HG03442 (cell line): ENCODE measurements around the gene PLCH2.
"Not testable (repeated sequence)": the region's sequence is repeated elsewhere in the genome, so short reads cannot be mapped to it uniquely, and the experiment has no call there.

Experiments used
- ATAC-seq: cut with Tn5 transposase; IDR thresholded peaks from one replicate; pipeline ENCODE4 v1.9.1; 2021; ENCODE audit warnings: mild to moderate bottlenecking, moderate library complexity; ENCODE audit not compliant: unreplicated experiment

PLCH2 gene

DNA sequence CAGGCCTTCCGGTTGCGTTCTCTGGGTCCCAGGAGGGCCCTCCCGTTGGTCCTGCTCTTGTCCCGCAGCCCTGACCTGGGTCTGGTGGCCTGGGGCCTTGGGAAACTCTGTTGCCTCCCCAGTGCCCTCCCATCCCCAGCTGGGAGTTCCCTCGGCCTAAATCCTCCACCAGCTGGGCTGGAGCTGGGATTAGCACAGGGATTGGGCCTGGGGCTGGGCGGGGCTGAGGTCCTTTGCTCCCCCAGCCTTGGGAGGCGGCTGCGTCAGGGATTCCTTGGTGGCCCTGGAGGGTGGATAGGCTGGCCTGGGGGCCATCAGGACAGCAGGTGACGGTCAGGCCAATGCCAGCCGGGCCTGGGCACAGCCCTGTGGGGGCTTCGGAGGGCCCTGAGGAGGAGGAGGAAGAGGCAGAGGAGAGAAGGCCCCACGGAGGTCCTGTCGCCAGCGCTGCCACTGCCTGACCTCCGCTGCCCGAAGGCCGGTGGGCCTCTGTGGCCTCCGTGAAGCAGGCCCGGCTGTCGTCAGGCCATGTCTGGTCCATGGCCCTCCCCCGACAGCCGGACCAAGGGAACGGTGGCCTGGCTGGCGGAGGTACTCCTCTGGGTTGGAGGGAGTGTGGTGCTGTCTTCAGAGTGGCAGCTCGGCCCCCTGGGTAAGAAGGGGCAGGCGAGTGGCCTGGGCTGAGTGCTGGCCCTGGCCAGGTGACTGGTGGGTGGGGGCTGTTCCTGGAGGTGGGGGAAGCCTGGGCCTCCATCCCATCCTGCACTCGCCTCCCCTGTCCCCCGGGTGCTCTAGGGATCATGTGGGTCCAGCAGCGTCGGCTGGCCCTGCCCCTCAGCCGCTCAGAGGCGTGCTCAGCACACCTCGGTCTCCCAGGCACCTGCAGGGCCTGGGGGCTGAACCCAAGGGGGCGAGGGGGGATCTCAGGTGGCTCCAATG lies at the start of gene PLCH2:
TSS of gene PLCH2 (plus strand) at position 229 of the 939 bp plus-strand sequence. CDS start at position 529, 300 bp downstream.
- ATAC-seq, result no peak

GRCh38 chr1:2426540-2426939 lies 49.5 kb upstream of the PLCH2 start:
- no peak for ATAC-seq

GRCh38 chr1:2427051-2427450 lies 49.0 kb upstream of the PLCH2 start:
- ATAC-seq, result no peak

DNA sequence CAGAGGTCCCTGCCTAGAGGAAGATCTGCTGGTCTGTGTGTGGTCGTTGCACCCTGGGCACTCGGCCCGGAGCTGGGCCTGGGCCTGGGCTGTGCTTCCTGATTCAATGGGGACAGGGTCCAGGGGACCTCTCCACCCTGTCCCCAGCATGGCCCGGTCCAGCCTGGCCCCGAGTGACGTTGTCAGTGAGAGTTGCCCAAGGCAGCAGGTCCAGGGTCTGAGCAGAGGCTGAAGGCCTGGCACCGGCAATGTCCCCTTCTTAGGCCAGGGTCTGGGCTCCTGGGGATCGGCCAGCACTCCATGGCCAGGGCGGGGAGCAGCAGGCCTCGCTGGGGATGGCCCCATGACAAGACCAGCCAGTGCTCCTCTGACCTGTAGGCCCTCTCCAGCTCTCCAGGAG lies 48.1 kb upstream of the PLCH2 start:
- ATAC-seq, result no peak

DNA sequence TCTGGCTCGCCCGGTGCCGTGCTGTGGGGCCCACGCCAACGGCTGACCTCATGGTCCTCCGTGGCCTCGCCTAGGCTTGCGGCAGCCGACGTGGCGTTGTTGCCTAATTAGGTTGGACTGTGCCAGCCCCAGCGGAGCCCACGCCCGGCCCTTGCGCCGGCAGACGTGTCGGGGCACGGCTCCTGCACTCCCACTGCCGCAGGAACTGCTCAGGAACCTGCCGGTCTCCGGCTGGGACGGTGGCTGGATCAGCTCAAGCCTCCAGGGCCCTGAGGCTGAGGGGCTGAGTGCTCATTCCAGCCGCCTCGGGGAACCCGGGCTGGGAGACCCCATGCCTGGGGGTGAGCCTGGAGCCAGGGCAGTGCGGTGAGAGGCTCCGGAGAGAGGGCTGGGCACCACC lies 47.6 kb upstream of the PLCH2 start:
- ATAC-seq, result no peak

- ATAC-seq, result no peak
These were observed 46.1 kb upstream of the PLCH2 start for GRCh38 chr1:2429780-2430591.

DNA sequence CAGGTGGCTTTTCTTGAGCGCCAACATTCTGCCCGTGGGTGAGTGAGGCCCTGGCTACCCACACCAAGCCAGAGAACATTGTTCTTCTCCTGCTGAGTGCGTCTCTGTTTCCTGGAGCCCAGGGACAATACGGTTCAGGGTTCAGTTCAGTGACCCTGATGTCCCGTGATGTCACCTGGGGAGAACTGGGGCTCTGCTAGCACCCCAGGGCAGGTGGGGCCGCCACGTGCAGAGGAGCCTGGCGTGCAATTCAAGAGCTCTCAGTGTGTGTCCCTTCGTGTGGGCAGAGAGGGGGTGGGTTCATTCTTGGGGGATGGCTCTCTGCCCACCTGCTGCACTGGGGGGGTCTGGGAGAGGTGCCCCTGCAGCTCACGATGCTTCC lies 45.5 kb upstream of the PLCH2 start:
- ATAC-seq, result no peak

GRCh38 chr1:2431103-2431502 lies 45.0 kb upstream of the PLCH2 start:
- no peak for ATAC-seq

GRCh38 chr1:2431518-2431917 lies 44.6 kb upstream of the PLCH2 start:
- no peak for ATAC-seq

DNA sequence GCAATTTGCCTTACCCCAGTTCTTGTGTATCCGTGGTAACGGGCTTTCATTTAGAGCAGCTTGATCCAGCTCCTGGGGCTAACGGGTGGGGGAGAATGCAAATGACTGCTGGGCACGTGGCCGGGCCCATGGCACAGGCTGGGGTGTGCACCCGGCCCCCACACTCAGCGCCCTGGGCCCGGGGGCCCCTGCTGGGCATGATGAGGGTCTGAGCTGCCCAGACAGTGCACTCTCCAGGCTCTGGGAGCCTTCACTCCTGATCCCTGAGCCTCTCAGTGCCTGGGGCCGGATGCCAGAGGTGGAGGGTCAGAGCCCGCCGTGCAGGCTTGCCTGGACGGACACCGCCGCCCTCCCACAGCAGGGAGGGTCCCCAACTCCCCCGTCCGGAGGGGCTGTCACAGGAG lies 43.6 kb upstream of the PLCH2 start:
- no peak for ATAC-seq

DNA sequence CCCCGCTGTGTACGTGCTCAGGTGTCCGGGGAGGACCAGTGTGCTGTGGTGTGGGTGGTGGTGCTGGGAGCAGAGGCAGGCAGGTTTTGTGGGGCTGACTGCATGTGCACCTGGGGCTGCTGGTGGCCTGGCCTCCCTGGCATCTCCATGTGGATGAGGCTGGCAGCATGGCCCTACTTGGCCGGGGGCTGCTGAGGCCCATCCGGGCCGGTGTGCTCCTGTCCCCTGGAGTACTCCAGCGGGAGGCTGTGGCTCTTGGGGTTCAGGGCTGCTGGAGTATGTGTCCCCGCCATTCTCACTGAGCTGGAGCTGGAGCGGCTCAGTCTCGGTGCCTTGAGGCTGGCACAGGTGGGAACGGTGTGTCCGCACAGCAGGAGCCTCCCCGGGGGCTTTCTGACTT lies 42.9 kb upstream of the PLCH2 start:
- no peak for ATAC-seq

- ATAC-seq, result no peak
These were observed 42.0 kb upstream of the PLCH2 start for GRCh38 chr1:2433936-2434655.

GRCh38 chr1:2435091-2435490 lies 41.0 kb upstream of the PLCH2 start:
- no peak for ATAC-seq

- no peak for ATAC-seq
These were observed 40.2 kb upstream of the PLCH2 start for GRCh38 chr1:2435746-2436355.

- no peak for ATAC-seq
These were observed 39.2 kb upstream of the PLCH2 start for GRCh38 chr1:2436876-2437275.

DNA sequence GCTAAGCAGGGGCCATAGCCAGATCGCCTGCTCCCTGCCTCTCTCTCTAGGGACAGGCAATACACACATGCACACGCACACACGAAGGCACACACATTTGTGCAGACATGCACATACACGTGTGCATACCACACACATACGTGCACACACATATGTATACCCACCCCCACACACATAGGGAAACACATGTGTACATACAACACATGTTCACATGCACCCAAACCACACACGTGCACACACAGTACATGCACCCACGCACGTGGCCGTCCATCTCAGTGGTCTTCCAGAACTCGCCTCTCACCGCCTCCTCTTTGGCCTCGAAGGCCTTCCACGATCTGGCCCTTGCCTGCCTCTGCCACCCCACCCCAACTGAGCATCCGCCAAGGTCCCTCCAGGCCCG lies 38.5 kb upstream of the PLCH2 start:
- ATAC-seq, result no peak

DNA sequence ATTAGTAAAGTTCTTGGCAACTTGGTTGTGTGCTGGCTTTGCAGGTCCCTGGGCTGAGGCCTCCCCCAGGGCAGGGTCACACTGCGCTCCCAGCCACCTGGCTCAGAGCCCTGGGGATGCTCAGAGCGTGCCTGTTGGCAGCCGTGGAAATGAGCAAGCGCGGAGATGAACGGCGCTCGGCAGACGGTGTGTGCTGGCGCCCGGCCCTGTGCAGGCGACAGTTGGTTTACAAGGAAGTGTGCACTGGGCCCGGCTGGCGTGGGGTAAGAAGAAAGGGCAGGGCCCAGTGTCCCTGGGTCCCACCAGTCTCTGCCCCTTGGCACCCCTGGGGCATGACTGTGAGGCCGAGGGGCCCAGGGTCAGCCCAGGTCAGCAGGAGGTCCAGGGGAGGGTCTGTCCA lies 38.1 kb upstream of the PLCH2 start:
- no peak for ATAC-seq

- no peak for ATAC-seq
These were observed 37.4 kb upstream of the PLCH2 start for GRCh38 chr1:2438641-2439040.

DNA sequence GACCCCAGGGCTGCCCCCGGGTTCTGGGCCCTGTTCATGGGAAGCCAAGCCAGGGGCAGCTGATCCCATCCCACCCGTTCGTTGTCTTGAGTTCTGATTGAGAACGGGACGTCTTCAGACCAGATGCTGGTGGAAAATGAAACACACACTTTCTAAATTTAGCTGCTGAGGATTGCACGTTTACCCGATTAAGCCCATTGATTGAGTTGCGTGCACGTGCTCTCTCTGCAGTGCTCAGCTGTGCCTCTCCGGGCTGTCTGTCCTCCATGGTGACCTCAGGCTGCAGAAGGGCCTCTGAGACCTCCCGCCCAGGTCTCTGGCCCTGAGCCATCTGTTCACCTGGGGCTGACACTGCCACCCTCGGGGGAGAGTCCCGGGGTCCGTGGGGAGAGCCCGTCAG lies 36.7 kb upstream of the PLCH2 start:
- ATAC-seq, result no peak

DNA sequence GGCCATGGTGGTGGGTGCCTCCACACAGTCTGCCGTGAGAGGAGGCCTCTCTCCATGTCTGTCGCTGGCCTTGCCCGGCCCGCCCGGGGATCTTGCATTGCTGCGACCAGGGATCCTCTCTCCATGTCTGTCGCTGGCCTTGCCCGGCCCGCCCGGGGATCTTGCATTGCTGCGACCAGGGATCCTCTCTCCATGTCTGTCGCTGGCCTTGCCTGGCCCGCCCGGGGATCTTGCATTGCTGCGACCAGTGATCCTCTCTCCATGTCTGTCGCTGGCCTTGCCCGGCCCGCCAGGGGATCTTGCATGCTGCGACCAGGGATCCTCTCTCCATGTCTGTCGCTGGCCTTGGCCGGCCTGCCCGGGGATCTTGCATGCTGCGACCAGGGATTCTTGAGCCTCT lies 35.7 kb upstream of the PLCH2 start:
- ATAC-seq, result not testable (repeated sequence)

GRCh38 chr1:2441746-2442145 lies 34.3 kb upstream of the PLCH2 start:
- no peak for ATAC-seq
